GM12873 (cell line): ENCODE measurements around the gene TIAM1.
A peak's percentile ranks its signal among the peaks of the same experiment; 100 is the strongest.

Experiments used
- TF ChIP-seq, protein P1 (sequence below): IDR thresholded peaks from 2 replicates; pipeline ENCODE4 v1.5.1; 2012; ENCODE audit warnings: low read depth, mild to moderate bottlenecking, moderate library complexity, low read length, control low read depth; ENCODE audit not compliant: insufficient read depth; ENCODE audit errors: missing control alignments

TIAM1 gene

DNA sequence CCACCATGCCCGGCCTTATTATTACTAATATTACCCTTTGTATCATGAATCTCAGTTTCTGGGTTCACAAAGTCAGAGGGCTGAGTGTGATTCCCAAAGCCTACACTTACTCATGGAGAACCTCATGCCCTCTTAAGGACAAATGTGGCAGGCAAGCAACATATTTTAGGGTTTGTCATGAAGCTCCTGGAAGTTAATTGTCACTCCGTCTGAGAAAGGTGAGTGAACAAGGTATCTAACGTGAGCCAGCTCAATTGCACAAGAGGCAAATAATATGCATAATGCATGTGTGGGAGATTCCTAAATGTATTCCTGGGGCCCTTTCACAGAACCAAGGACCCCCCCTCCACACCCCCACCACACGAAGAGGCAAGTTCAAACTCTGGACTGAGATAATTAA is 10.1 kb upstream of the TIAM1 start:
- TF ChIP-seq, protein P1, sequence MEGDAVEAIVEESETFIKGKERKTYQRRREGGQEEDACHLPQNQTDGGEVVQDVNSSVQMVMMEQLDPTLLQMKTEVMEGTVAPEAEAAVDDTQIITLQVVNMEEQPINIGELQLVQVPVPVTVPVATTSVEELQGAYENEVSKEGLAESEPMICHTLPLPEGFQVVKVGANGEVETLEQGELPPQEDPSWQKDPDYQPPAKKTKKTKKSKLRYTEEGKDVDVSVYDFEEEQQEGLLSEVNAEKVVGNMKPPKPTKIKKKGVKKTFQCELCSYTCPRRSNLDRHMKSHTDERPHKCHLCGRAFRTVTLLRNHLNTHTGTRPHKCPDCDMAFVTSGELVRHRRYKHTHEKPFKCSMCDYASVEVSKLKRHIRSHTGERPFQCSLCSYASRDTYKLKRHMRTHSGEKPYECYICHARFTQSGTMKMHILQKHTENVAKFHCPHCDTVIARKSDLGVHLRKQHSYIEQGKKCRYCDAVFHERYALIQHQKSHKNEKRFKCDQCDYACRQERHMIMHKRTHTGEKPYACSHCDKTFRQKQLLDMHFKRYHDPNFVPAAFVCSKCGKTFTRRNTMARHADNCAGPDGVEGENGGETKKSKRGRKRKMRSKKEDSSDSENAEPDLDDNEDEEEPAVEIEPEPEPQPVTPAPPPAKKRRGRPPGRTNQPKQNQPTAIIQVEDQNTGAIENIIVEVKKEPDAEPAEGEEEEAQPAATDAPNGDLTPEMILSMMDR, result no peak

DNA sequence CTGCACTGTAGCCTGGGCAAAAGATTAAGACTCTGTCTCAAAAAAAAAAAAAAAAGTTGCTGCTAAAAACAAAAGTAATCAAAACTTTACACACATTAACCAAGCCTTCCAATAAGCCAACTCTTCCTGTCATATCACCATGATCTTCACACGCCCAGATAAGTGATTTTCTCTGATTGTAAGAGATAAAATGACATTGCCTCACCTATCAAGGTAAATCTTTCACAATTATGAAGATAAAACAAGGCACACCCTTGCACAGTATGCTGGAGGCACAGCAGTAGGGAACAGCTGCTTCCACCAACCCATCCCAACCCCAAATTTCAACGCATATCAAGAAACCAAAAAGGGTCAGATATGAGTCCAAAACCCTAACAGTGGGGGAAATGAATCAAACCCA is 8.8 kb upstream of the TIAM1 start:
- TF ChIP-seq, protein P1, result no peak

DNA sequence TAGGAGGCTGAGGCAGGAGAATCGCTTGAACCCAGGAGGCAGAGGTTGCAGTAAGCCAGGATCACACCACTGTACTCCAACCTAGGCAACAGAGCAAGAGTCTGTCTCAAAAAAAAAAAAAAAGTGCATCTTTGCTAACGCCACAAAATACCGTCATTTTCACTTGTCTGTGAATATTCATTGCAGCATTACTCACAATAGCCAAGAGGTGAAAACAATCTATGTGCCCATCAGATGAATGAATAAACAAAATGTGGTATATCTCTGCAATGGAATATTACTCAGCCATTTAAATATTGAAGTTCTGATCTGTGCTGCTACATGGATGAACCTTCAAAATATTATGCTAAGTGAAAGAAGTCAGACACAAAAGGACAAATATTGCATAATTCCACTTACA is 7.9 kb upstream of the TIAM1 start:
- TF ChIP-seq, protein P1, result no peak

DNA sequence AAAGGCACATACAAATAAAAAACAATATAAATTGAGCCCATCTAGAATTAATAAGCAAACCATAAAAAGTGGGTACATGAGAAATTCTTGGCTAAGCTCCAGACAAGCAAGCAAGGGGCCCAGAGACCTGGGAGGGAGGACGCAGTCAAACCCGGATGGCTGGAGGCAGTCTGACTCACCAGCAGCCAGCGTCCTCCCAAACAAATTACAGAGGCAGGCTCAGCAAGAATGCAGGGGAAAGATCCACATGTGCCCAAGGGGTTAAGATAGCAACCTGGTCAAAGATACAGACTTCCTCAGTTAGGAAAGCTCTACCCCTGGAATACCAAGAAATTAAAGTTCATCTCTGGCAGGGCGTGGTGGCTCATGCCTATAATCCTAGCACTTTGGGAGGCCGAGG is 7.4 kb upstream of the TIAM1 start:
- TF ChIP-seq, protein P1, result no peak

DNA sequence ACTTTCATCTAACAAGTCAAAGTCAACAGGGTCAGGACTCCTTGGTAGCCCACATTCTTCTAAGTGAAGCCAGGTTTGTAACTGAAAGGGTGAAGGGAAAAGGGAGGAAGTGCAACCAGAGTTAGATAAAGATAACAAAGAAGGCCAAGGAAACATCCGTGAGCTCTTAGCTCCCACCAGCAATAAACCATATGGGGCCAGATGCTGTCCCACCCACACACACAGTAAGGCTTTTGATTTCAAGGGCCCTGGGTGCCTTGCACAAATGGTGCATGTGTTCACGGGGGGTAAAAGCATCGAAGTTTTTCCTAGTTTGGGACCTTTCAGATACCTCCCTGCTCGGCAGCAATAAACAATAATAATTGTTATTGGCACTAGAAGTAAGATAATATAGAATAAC is 5.1 kb upstream of the TIAM1 start:
- TF ChIP-seq, protein P1, result no peak

DNA sequence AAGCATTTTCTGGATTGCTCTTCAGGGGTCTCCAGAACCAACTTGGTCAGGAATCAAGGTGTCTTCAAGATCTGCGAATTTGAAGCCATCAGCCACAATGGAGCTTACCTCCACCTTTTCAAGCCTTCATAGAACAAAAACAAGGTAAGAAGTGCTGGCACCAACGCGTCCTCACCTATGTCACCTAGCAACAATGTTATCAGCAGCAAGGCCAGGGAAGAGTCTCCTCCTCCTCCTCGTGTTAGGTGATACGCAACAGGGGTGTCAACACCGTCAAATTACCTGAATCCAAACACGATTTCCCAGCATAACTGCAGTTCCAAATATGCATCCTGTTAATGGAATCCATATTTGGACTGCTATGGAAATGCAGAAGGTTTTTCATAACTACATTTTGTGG is 4.1 kb upstream of the TIAM1 start:
- TF ChIP-seq, protein P1, result no peak

DNA sequence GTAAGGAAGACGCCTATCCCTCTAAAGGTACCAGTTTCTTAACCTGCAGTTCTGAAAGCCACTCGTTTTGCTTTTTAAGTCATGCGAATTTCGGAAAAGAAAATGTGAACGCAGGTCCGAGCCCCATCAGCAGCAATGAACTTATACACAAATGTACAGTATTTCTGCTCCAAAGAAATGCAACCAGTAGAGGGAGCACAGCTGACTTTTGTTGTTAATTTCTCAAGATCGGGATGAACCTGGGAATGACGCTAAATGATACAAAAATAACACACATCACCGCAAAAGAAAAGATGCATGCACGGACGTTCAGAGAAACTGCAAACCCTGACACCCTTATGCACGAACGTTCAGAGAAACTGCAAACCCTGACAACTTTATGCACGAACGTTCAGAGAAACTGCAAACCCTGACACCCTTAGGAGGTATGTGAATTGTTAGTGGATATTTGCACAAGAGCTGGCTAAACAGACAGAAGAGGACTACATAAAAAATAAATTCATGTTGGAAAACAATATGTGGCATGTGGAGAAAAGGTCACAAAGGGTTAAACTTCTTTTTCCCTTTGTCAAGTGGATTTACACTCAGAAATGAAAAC is 3.5 kb upstream of the TIAM1 start:
- TF ChIP-seq, protein P1, result peak; percentile 19

DNA sequence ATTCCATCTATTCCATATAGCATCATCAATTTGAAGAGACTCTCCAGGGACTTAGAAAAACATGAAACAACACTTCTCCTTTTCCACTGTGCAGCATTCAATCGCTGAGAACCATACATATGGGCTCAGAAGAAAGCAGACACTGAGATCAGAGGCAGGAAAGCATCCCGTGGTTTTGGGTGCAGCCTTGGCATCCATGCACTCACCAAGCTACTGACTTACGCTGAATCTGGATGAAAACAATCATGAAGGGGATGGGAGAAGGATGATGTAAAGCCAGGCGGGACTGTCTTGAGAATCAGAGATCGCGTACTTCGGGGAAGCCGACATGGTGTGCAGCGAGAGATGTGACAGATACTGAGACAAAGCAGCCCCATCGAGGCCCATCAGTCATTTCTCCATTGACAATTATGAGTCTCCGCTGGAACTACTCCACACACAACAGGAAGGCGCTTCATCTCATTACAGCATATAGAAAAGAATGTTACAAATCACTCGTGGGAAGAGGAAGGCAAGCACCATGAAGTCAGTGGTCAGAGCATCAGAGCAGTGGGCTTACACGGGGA is 2.3 kb upstream of the TIAM1 start:
- TF ChIP-seq, protein P1, result no peak
